Measurements from ENCODE around the gene ARHGEF6.

The ARHGEF6 gene

DNA sequence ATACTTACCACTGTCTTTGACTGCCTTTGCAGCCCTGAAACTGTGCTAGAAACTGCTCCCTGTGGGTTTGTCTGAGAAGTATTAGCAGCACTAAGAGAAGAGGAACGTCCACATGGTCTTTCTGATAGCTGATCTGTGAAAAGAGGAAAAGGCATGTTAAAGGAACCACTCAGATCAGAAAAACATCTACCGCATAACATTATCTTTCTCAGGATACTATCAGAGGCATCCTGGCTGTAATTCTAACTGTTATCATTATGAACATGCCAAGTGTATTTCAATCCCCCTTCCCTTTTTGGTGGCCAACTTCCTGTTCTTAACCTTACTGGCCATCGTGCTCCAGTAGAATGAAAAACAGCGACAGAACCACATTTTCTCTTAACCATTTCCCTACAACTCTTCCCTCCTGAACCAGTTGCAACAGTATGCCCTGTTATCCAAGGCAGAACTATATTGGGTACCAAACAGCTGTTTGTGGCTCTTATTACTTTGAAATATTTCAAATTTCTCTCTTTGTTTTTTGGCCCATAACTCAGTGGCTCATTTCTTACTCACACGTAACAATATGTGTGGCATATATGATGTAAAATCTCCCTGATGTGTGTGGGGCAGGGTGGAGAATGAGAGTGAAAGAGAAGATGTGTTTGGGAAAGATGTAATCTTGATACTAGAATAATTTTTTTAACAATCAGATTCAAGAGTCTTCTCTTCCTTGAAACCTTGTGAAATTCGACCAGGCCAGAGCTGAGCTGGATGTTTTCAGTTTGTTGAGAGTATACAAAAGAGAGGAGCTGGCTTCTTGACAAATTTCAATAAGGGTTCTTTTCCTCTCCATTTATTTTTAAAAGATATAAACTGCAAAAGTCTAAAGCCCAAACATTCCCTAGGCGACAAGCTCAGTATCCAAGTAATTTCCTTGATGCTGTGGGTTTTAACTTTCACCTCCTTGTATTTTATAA is 35.2 kb downstream of the ARHGEF6 start:
- DNase-seq, result no peak

DNA sequence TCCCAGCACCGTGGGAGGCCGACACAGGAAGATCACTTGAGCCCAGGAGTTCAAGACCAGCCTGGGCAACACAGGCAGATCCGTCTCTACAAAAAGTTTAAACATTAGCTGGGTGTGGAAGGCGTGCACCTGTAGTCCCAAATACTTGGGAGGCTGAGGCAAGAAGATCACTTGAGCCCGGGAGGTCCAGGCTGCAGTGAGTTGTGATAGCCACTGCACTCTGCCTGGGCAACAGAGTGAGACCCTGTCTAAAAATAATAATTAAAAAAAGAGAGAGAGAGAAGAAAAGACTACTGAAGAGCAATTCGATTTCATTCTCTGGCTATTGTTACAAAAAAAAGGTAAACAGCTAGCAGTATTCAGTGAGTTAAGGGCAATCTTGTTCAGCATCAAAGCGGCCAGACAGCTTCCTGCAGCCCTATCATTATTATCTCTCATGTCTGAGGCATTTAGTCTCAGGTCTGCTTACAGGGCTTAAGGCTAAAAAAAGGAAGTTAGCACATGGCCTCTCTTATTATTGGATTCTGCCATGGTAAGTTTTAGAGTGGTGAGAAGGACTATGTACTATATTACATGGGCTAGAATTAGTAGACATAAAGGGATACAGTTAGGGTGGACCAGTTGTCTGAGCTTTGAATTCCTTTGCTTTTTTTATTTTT is 37.9 kb downstream of the ARHGEF6 start:
- no peak for DNase-seq

DNA sequence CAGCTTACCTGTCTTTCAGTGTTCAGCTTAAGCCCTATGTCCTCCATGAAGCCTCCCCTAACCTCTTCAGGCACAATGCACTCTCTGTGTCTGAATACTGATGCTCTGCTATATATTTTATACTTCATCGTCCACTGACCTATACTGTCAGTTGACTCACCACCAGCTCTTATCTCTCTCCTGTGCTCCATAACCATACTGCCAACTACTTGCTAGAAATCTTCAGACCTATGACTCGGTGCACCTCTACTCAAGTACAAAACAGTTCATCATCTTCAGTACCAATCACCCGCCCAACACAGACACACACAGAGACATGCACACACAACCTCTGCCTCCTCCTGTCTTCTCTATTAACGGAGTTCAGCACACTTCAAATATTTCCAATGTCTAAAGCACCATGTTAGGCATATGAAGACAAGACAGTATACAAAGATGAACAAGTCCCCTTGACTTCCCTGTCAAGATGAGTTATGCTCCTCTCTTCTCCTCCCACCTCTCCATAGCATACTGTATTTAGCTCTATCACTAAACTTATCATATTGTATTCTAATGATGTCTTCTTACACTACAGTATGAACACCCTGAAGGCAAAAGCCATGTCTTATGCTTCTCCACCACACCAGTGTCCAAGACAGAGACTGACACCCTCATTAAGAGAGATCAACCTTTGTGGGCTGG is 42.5 kb downstream of the ARHGEF6 start:
- DNase-seq, result no peak

GRCh38 chrX:136736690-136737089 is 44.0 kb downstream of the ARHGEF6 start:
- DNase-seq, result no peak

DNA sequence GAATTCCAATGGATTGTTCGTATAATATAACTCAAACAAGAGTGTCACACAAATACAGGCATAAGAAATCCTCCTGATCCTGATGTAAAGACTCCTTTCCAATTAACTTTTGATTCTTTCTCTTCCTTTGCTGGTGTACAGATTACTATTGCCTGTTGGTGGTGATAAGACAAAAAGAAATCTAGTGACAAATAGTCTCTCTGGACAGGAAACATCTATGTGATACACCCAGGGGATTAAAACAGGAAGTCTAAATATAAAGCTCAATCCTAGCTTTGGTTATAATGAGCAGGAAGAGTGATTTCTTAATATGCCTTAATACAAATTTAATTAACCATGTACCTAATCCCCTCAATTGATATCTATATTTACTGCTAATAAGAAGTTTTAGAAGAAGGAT is 45.1 kb downstream of the ARHGEF6 start:
- no peak for DNase-seq

GRCh38 chrX:136733613-136734012 is 47.1 kb downstream of the ARHGEF6 start:
- DNase-seq, result no peak

DNA sequence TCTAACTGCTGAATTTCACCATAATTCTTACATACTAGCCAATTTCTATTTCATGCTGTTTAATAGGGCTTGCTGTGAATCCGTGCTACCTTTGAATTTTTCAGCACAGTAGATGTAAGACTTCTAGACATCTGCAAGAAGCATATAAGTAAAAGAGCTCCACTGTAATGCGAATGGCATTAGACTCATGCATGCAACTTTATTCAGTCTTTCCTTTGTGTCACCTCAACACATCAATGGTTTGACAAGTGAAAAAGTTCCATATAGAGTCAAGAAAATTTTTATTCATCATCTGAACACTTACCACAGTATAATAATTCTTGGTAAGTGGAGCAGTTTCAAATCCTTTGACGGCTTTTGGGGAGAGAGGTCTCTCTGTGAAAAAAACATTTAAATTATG is 48.9 kb downstream of the ARHGEF6 start:
- no peak for DNase-seq

- DNase-seq, result no peak
These were observed 49.4 kb downstream of the ARHGEF6 start for GRCh38 chrX:136731207-136731782.

GRCh38 chrX:136728393-136728792 is 52.3 kb downstream of the ARHGEF6 start:
- DNase-seq, result no peak

DNA sequence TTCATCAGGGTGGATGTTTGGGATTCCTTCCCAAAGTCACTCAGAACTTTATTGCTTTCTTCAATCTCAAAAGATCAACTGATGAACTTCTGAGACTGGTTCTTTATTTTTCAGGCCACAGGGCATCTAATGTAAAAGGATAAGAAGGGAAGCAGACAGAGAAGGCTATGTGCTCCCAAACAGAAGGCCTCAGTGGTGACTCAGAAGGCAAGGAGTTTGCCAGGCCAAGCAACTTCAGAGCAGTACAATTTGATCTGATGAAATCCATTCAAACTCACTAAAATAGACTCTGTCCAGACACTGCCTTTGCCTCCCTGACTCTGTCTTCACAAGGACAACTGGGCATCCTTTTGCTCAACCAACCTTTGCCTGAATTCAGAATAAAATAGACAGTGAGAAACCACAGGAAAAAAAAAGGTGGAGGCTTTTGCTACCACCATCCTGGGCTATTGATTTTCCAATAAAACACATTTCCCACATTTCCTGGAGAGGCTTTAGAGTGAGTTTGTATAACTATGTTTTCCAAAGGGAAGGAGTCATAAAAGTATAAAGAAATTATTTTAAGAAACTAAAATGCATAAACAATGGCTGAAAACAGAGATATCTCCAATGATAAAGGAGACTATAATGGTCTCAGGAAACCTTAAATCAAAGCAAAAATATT is 55.2 kb downstream of the ARHGEF6 start:
- DNase-seq, result no peak

DNA sequence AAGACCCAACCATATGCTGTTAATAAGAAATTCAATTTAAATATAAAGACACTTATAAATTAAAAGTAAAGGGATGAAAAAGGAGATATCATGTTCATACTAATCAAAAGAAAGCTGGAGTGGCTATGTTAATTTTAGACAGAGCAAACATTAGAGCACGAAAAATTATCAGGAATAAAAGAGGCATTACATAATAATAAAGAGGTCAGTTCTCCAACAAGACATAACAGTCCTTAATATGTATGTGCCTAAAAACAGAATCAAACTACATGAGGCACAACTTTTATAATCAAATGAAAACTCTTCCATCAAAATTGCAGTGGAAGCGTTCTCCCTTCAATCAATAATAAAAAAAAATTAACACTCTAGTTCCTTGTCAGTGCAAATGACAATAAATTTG is 62.6 kb downstream of the ARHGEF6 start:
- DNase-seq, result no peak

GRCh38 chrX:136714626-136715599 is 65.8 kb downstream of the ARHGEF6 start:
- no peak for DNase-seq

DNA sequence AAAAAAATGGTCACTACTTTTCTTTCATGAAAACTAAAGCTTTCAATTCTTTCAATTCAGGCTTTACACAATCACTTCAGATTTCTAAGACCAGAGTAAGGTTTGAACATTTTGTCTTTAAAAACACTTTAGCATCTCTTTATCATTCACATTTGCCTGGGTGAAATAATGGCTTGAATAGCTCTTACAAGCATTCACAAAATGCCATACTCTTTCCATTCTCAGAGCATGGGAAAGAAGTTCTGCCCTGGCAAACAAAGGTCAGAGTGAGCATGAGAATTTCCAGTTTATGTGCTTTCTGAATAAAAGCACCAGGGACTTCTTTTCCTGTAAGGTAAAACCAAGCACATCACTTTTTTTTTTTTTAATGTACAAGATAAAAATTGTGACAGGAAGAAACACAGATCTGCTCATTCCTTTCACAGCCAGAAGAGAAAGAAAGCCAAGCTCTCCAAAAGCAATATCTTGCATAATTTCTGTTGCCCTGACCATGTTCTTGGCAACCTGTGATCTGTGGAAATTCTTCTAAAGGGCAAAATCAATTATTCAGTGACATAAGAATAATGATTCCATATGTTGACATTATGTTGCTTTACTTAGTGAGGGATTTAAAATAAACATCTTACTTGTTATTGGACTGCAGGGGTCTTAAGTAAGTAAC is 68.0 kb downstream of the ARHGEF6 start:
- no peak for DNase-seq

GRCh38 chrX:136711147-136711546 is 69.6 kb downstream of the ARHGEF6 start:
- DNase-seq, result no peak

GRCh38 chrX:136710325-136710951 is 70.3 kb downstream of the ARHGEF6 start:
- no peak for DNase-seq

- no peak for DNase-seq
These were observed 72.4 kb downstream of the ARHGEF6 start for GRCh38 chrX:136708348-136708747.

DNA sequence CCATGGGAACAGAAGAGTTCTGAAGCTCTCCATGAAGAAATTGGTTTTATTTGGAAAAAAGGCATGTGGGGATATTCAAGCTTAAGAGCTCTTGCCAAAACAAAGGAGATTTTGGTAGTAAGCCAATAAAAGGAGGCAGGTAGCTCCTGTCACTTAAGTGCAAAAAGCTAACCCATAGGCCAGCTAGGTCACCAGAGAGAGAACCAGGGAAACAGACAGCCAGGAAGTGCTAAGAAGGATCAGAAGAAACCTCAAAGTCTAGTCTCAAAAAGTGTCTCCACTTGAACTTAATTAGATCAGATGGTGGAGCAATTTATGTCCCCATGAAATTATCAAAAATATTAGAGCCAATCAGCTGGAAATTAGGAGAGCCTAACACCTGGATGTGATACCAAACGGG is 83.6 kb downstream of the ARHGEF6 start:
- DNase-seq, result no peak

DNA sequence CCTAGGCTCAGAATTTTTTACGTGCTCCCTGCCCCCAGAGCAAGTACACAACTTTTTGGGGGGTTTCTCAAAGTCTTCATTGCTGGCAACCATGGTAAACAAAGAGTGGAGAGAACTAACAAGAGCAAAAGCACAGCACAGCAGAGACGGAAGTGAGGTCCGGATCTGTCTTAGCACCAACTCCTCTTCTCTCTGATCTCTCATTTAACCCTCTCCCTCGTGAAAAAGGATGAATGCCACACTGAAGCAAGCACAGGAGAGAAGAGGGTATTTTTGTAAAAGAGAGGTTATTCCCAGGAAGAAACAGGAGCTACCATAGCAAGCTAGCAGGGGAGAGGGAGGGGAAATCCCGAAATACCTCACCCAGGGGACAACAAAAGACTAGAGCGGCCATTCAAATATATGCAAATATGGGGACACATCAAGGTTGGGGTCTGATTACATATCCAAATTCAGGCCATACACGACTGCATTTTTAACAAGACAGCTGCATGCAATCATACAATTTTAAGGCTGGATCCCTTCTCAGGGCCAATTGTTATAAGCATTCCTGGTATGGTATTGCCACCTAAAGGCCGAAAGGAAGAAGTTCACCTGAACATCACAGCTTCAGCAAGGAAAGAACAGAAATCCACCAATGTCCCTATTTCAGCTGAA is 86.2 kb downstream of the ARHGEF6 start:
- DNase-seq, result no peak

GRCh38 chrX:136692271-136692670 is 88.5 kb downstream of the ARHGEF6 start:
- no peak for DNase-seq

All from NCI-H524 treated with DMSO at 0.1 percent for 48 hours (cell line).